SK-N-SH treated with all-trans-retinoic acid at 6 μM for 48 hours (cell line): ENCODE measurements around the gene NAT8L.

Experiments
- ATAC-seq: fragments of 200-7000 bp; cut with Tn5 transposase; 3 replicates; pipeline ENCODE4 v1.9.1; 2020; ENCODE audit warnings: mild to moderate bottlenecking, moderate library complexity
- ARNTL ChIP-seq: fragments of 450-650 bp; formaldehyde crosslinking; IDR thresholded peaks from 2 replicates; pipeline ENCODE4 v1.5.0; 2020; ENCODE audit warnings: low read depth, mild to moderate bottlenecking, moderate library complexity, borderline replicate concordance
- BACH2 ChIP-seq: fragments of 250-450 bp; sonication (Bioruptor Pico); IDR thresholded peaks from 2 replicates; pipeline ENCODE4 v1.9.0; 2021; ENCODE audit warnings: mild to moderate bottlenecking, borderline replicate concordance
- CREB5 ChIP-seq: fragments of 250-450 bp; sonication (Bioruptor Pico); IDR thresholded peaks from 2 replicates; pipeline ENCODE4 v1.5.1; 2020; ENCODE audit warnings: low read depth, mild to moderate bottlenecking, moderate library complexity
- CSDC2 ChIP-seq: fragments of 250-450 bp; sonication (Bioruptor Pico); IDR thresholded peaks from 2 replicates; pipeline ENCODE4 v1.5.0; 2020; ENCODE audit warnings: mild to moderate bottlenecking, moderate library complexity
- CSRNP3 ChIP-seq: fragments of 250-450 bp; sonication (Bioruptor Pico); IDR thresholded peaks from 2 replicates; pipeline ENCODE4 v1.5.1; 2021; ENCODE audit warnings: mild to moderate bottlenecking, moderate library complexity
- ESRRG ChIP-seq: fragments of 250-450 bp; sonication (Bioruptor Pico); IDR thresholded peaks from 2 replicates; pipeline ENCODE4 v1.6.1; 2021; ENCODE audit warnings: mild to moderate bottlenecking
- GLIS3 ChIP-seq: fragments of 250-450 bp; sonication (Bioruptor Pico); IDR thresholded peaks from 2 replicates; pipeline ENCODE4 v1.5.0; 2020; ENCODE audit warnings: mild to moderate bottlenecking, moderate library complexity
- OSR1 ChIP-seq: fragments of 250-450 bp; sonication (Bioruptor Pico); IDR thresholded peaks from 2 replicates; pipeline ENCODE4 v1.8.0; 2022; ENCODE audit warnings: moderate library complexity, mild to moderate bottlenecking, inconsistent platforms
- PATZ1 ChIP-seq: fragments of 250-450 bp; sonication (Bioruptor Pico); IDR thresholded peaks from 2 replicates; pipeline ENCODE4 v1.8.0; 2020; ENCODE audit warnings: mild to moderate bottlenecking, moderate library complexity, borderline replicate concordance
- POU6F1 ChIP-seq: fragments of 250-450 bp; sonication (Bioruptor Pico); IDR thresholded peaks from 2 replicates; pipeline ENCODE4 v1.8.0; 2021; ENCODE audit warnings: low read depth, mild to moderate bottlenecking, moderate library complexity, borderline replicate concordance
- PPARA ChIP-seq: fragments of 250-450 bp; sonication (Bioruptor Pico); IDR thresholded peaks from 2 replicates; pipeline ENCODE4 v1.5.0; 2020; ENCODE audit warnings: mild to moderate bottlenecking, borderline replicate concordance
- SNAI2 ChIP-seq: fragments of 250-450 bp; sonication (Bioruptor Pico); IDR thresholded peaks from 2 replicates; pipeline ENCODE4 v1.5.0; 2020; ENCODE audit warnings: mild to moderate bottlenecking, moderate library complexity
- TOX ChIP-seq: fragments of 250-450 bp; sonication (Bioruptor Pico); IDR thresholded peaks from 2 replicates; pipeline ENCODE4 v1.8.0; 2021; ENCODE audit warnings: mild to moderate bottlenecking, moderate library complexity, borderline replicate concordance
- TSHZ2 ChIP-seq: fragments of 250-450 bp; sonication (Bioruptor Pico); IDR thresholded peaks from 2 replicates; pipeline ENCODE4 v1.5.0; 2020; ENCODE audit warnings: mild to moderate bottlenecking, moderate library complexity
- ZC3H10 ChIP-seq: fragments of 250-450 bp; sonication (Bioruptor Pico); IDR thresholded peaks from 2 replicates; pipeline ENCODE4 v1.5.1; 2021; ENCODE audit warnings: mild to moderate bottlenecking, moderate library complexity
- ZFP3 ChIP-seq: fragments of 250-450 bp; sonication (Bioruptor Pico); IDR thresholded peaks from 2 replicates; pipeline ENCODE4 v1.5.0; 2020; ENCODE audit warnings: mild to moderate bottlenecking, moderate library complexity
- ZFP30 ChIP-seq: fragments of 450-650 bp; formaldehyde crosslinking; IDR thresholded peaks from 2 replicates; pipeline ENCODE4 v1.5.0; 2022; ENCODE audit warnings: mild to moderate bottlenecking, moderate library complexity
- ZNF565 ChIP-seq: fragments of 450-650 bp; formaldehyde crosslinking; conservative IDR thresholded peaks from 2 replicates; pipeline ENCODE4 v1.5.0; 2020; ENCODE audit warnings: low read depth, mild to moderate bottlenecking, moderate library complexity
- ZNF8 ChIP-seq: fragments of 450-650 bp; formaldehyde crosslinking; IDR thresholded peaks from 2 replicates; pipeline ENCODE4 v1.5.0; 2020; ENCODE audit warnings: mild to moderate bottlenecking, moderate library complexity

NAT8L gene

GRCh38 chr4:2083826-2084160 lies 24.7 kb downstream of the NAT8L start:
- no peak for TF ChIP-seq ZNF565 (CRISPR knock-in tag)
- no peak for TF ChIP-seq ESRRG (CRISPR knock-in tag)
- TF ChIP-seq CSDC2 (CRISPR knock-in tag), result no peak
- no peak for ATAC-seq

- TF ChIP-seq PPARA (CRISPR knock-in tag), result no peak
- no peak for TF ChIP-seq CSRNP3
- no peak for TF ChIP-seq ZFP3
- no peak for TF ChIP-seq ESRRG (CRISPR knock-in tag)
- no peak for TF ChIP-seq OSR1
- no peak for TF ChIP-seq CREB5 (CRISPR knock-in tag)
- TF ChIP-seq ZC3H10 (CRISPR knock-in tag), result no peak
- no peak for TF ChIP-seq ARNTL
- TF ChIP-seq BACH2, result no peak
- no peak for TF ChIP-seq ZFP30 (CRISPR knock-in tag)
- TF ChIP-seq, all 23 proteins: peak for 0
- ATAC-seq, result no peak
Observed at GRCh38 chr4:2084316-2084715, 25.2 kb downstream of the NAT8L start.

- TF ChIP-seq TSHZ2 (CRISPR knock-in tag), result no peak
- no peak for TF ChIP-seq ZNF565 (CRISPR knock-in tag)
- no peak for TF ChIP-seq OSR1
- ATAC-seq, result no peak
Observed at GRCh38 chr4:2085496-2085901, 26.4 kb downstream of the NAT8L start.

- TF ChIP-seq PATZ1 (no peak), ZNF8 (no peak), SNAI2 (CRISPR knock-in tag) (no peak), POU6F1 (no peak), ZFP3 (no peak), ESRRG (CRISPR knock-in tag) (no peak), TOX (CRISPR knock-in tag) (no peak), ZNF565 (CRISPR knock-in tag) (no peak), ARNTL (no peak), GLIS3 (CRISPR knock-in tag) (no peak), ZC3H10 (CRISPR knock-in tag) (no peak), CREB5 (CRISPR knock-in tag) (no peak), OSR1 (no peak), PPARA (CRISPR knock-in tag) (no peak)
- ATAC-seq, result no peak
Observed at GRCh38 chr4:2087170-2087569, 28.0 kb downstream of the NAT8L start.
